HepG2 (cell line): ENCODE measurements around the gene DCDC1. TPM values are rescaled to one million over a fixed set of nuclear protein-coding genes. Genes with fewer than 3 reads are reported as not detected.

Experiments
- ATAC-seq: fragments of 200-7000 bp; cut with Tn5 transposase; 3 replicates; pipeline ENCODE4 v1.9.1; 2020; ENCODE audit warnings: mild to moderate bottlenecking, moderate library complexity
- BruUV-seq: library from RNA; stranded (reverse); fragments of 400-500 nt; replicated peaks from 2 replicates; lab custom pipeline; 2021; lab: Mats Ljungman, UMichigan
- CTCF ChIA-PET: fragments of 300-600 bp; formaldehyde crosslinking; extraction: SDS; loops from one replicate; lab custom pipeline; 2021; ENCODE audit warnings: low total read pairs, inconsistent platforms, low intra/inter-chr PET ratio; lab: Yijun Ruan, JAX
- POLR2A ChIA-PET: fragments of 350-600 bp; sonication (Branson Sonifier 250); formaldehyde crosslinking; loops from one replicate; lab custom pipeline; 2020; ENCODE audit warnings: antibody characterized with exemption, inconsistent platforms; lab: Yijun Ruan, JAX
- DNase-seq: peaks from one replicate; pipeline ENCODE4 v3.0.0-alpha.2; 2015; ENCODE audit warnings: low spot score
- FAIRE-seq: peaks from 3 replicates; lab custom pipeline; 2011; peaks lifted over from hg19 to GRCh38; lab: Jason Lieb, UNC
- H2AFZ ChIP-seq: one replicate; pipeline ENCODE4 v1.6.1; 2011; ENCODE audit warnings: low read length, inconsistent platforms
- H3K27ac ChIP-seq: fragments of 300-600 bp; 3 replicates; pipeline ENCODE4 v1.8.0; 2011; ENCODE audit warnings: mixed run types, mild to moderate bottlenecking, mixed read lengths, low read length, inconsistent platforms; ENCODE audit not compliant: insufficient read depth; ENCODE audit errors: extremely low read length
- H3K27me3 ChIP-seq, 2 experiments: fragments of 200-600 bp in 1 of 2; 2 replicates in 1 of 2; 3 replicates in 1 of 2; pipeline versions ENCODE4 v1.6.0 to v1.8.0; 2011; ENCODE audit warnings: low read length in 2 of 2, mild to moderate bottlenecking in 2 of 2, moderate library complexity in 2 of 2, inconsistent platforms in 1 of 2; ENCODE audit not compliant: insufficient read depth in 2 of 2, control insufficient read depth in 1 of 2
- H3K36me3 ChIP-seq, 2 experiments: fragments of 200-600 bp in 1 of 2; replicated peaks in 1 of 2; 2 replicates in 1 of 2; 3 replicates in 1 of 2; pipeline versions ENCODE4 v1.5.1 to v1.8.0; 2011; ENCODE audit warnings: low read length in 2 of 2, inconsistent platforms in 1 of 2; ENCODE audit not compliant: insufficient read depth in 2 of 2, control insufficient read depth in 1 of 2
- H3K4me1 ChIP-seq: 2 replicates; pipeline ENCODE4 v1.5.1; 2012; ENCODE audit warnings: low read length, inconsistent platforms; ENCODE audit not compliant: insufficient read depth
- H3K4me2 ChIP-seq: 2 replicates; pipeline ENCODE4 v1.6.0; 2011; ENCODE audit warnings: low read depth, low read length, inconsistent platforms
- H3K4me3 ChIP-seq, 3 experiments: fragments of 200-600 bp in 1 of 3; sonication (generic), shearing (Covaris generic) in 1 of 3; replicated peaks in 1 of 3; 2 replicates each; pipeline ENCODE4 v1.5.1; 2011 to 2016; ENCODE audit warnings: low read length in 3 of 3, inconsistent platforms in 2 of 3, low read depth in 2 of 3, mild to moderate bottlenecking in 2 of 3, control low read depth in 1 of 3, mixed read lengths in 1 of 3; ENCODE audit not compliant: insufficient read depth in 1 of 3
- H3K79me2 ChIP-seq: one replicate; pipeline ENCODE4 v1.6.1; 2011; ENCODE audit warnings: low read length, inconsistent platforms; ENCODE audit not compliant: insufficient read depth
- H3K9ac ChIP-seq: 2 replicates; pipeline ENCODE4 v1.6.0; 2011; ENCODE audit warnings: mild to moderate bottlenecking, low read depth, low read length, inconsistent platforms; ENCODE audit not compliant: insufficient read depth
- H3K9me3 ChIP-seq: 2 replicates; pipeline ENCODE4 v1.5.1; 2012; ENCODE audit warnings: mild to moderate bottlenecking, low read length
- H4K20me1 ChIP-seq: 2 replicates; pipeline ENCODE4 v1.6.0; 2011; ENCODE audit warnings: inconsistent platforms, mild to moderate bottlenecking, low read length, moderate library complexity; ENCODE audit not compliant: insufficient read depth
- CBX2 ChIP-seq, 2 experiments: fragments of 200-600 bp in 1 of 2; sonication (generic); formaldehyde crosslinking in 1 of 2; IDR thresholded peaks; 2 replicates each; pipeline versions ENCODE4 v1.7.0 to v1.8.1; 2018 to 2022; ENCODE audit warnings: low read depth in 2 of 2, low read length in 1 of 2, mild to moderate bottlenecking in 1 of 2, missing genetic modification reagents in 1 of 2
- PLRG1 ChIP-seq: fragments of 450-650 bp; conservative IDR thresholded peaks from 2 replicates; pipeline ENCODE4 v1.6.1; 2016
- WGBS: methylation state at CpG from one replicate; pipeline ENCODE4 v1.1.6; 2017; ENCODE audit warnings: low lambda C conversion rate; 5-methylcytosine and 5-hydroxymethylcytosine counted together
- in situ Hi-C: cut with HindIII; loops from 2 replicates; pipeline ENCODE4 v1.10.0; 2017; ENCODE audit warnings: low pct_unique_long_range_greater_than_20kb; ENCODE audit not compliant: extremely low pct_ligation_motif_present
- intact Hi-C: fragments of 100-400 bp; cut with micrococcal nuclease; formaldehyde crosslinking; loops from one replicate; pipeline ENCODE4 v1.10.0; 2022; ENCODE audit not compliant: unreplicated experiment
- polyA plus RNA-seq, 8 experiments: library from polyadenylated mRNA; depleted of rRNA in 3 of 8; stranded (reverse) in 7 of 8; unstranded in 1 of 8; fragments of >200 nt; fragmentation: Illumina TruSeq in 4 of 8; extraction: Trizol in 4 of 8; gene quantifications; 2 replicates each; pipeline versions ENCODE4 v1.2.1 to v1.2.3, GENCODE V29; 2011 to 2016; ENCODE audit warnings: low read depth in 4 of 8, missing spikeins in 1 of 8, mixed read lengths in 1 of 8; ENCODE audit not compliant: insufficient read depth in 1 of 8
- total RNA-seq, 5 experiments: library from RNA; depleted of rRNA; stranded (reverse); fragments of >200 nt; fragmentation: Illumina TruSeq; extraction: Trizol; gene quantifications; 2 replicates each; pipeline ENCODE4 v1.2.3, GENCODE V29; 2016; ENCODE audit warnings: low read depth in 1 of 5
- TF ChIP-seq, protein P1 (sequence below): sonication (generic); formaldehyde crosslinking; IDR thresholded peaks from 2 replicates; pipeline ENCODE4 v1.4.0; 2020; ENCODE audit warnings: mild to moderate bottlenecking, missing genetic modification reagents
- TF ChIP-seq, protein P2 (sequence below): sonication (generic); IDR thresholded peaks from 2 replicates; pipeline ENCODE4 v1.6.1; 2016; ENCODE audit warnings: low read depth, borderline replicate concordance

Gene DCDC1
- total and polyA plus RNA-seq, 2 of the 13 experiments (the other 11 are each of a cell fraction or from before 2014, with no cell fraction given): 0.12 to 0.27 TPM

DNA sequence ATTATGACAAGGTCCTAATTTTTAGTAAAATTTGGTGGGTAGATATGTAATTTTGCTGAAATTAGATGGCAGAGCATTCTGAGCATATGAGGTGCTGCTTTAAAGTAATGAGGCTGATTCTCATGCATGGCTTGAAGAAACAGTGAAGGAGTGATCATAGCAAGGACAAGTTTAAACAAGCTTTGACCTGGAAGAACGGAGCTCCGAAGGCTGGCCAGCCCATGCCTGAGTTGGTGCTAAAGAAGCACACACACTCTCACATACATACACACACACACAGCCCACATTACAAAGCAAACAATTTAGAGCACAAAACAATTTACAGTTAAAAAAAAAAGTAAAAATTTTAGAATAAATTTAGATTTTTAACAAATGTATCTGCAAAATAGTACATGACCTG, 150.7 kb downstream of the DCDC1 start (continued):
- TF ChIP-seq, protein P1, sequence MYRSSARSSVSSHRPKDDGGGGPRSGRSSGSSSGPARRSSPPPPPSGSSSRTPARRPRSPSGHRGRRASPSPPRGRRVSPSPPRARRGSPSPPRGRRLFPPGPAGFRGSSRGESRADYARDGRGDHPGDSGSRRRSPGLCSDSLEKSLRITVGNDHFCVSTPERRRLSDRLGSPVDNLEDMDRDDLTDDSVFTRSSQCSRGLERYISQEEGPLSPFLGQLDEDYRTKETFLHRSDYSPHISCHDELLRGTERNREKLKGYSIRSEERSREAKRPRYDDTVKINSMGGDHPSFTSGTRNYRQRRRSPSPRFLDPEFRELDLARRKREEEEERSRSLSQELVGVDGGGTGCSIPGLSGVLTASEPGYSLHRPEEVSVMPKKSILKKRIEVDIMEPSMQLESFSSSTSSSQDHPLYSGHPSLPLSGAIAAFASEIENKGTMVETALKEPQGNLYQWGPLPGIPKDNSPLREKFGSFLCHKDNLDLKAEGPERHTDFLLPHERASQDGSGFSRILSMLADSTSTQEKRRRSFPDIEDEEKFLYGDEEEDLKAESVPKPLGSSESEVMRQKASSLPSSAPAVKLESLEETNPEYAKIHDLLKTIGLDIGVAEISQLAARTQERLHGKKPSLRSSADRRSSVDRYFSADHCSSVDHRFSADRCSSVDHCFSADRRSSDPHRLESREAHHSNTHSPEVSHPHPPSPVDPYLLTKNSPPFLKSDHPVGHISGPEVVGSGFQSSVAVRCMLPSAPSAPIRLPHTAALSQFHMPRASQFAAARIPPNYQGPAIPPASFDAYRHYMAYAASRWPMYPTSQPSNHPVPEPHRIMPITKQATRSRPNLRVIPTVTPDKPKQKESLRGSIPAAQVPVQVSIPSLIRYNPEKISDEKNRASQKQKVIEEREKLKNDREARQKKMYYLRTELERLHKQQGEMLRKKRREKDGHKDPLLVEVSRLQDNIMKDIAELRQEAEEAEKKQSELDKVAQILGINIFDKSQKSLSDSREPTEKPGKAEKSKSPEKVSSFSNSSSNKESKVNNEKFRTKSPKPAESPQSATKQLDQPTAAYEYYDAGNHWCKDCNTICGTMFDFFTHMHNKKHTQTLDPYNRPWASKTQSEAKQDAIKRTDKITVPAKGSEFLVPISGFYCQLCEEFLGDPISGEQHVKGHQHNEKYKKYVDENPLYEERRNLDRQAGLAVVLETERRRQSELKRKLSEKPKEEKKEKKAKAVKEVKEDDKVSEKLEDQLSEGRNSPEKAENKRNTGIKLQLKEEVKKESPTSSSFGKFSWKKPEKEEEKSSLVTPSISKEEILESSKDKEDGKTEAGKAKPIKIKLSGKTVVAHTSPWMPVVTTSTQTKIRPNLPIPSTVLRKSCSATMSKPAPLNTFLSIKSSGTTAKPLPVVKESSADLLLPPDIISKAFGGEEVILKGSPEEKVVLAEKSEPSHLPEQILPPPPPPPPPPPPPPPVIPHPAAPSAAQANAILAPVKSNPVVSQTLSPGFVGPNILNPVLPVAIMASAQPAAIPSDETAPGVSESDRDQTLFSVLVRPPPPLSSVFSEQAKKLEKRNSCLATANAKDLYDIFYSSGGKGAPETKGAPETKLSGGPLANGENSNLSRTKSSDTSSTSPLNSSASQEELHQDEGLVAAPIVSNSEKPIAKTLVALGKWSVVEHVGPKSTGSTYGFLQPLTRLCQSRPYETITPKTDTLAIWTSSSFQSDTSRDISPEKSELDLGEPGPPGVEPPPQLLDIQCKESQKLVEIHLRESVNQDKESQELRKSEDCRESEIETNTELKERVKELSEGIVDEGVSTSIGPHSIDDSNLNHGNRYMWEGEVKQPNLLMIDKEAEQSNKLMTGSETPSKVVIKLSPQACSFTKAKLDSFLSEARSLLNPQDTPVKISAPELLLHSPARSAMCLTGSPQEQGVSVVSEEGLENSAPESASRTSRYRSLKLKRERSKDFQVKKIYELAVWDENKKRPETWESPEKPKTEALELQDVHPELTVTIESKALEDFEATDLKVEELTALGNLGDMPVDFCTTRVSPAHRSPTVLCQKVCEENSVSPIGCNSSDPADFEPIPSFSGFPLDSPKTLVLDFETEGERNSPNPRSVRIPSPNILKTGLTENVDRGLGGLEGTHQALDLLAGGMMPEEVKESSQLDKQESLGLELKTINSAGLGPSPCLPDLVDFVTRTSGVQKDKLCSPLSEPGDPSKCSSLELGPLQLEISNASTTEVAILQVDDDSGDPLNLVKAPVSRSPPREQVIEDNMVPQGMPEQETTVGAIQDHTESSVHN (CRISPR knock-in tag): no peak
- no peak for TF ChIP-seq PLRG1

DNA sequence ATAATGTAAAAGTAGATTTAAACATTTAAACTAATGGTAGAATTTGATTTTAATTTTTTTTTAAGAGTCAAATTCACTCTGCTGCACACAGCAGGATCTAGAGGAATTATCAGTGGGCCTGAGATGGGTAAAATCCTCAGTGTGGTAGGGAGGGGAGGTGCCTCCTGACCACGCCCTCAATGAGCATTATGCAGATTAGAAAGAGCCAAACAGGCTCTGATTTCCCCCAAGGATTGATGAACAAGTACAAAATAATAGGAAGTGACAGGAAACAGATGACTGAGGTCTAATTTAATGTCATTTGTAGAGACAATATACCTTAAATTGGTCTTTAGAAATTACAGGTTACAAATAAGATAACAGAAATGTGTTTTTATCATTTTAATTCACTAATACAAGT, 155.2 kb downstream of the DCDC1 start:
- Histone ChIP-seq H3K36me3 (no peaks in the 10 kb centered on the region), H3K9ac (no peak overlapping the region), H4K20me1 (no peaks in the 10 kb centered on the region), H2AFZ (no peak overlapping the region), H3K27me3 (no peaks in the 10 kb centered on the region), H3K4me3 (no peak overlapping the region), H3K9me3 (no peaks in the 10 kb centered on the region), H3K4me2 (no peak overlapping the region), H3K27ac (no peak overlapping the region), H3K4me1 (no peaks in the 10 kb centered on the region), H3K79me2 (no peaks in the 10 kb centered on the region)
- TF ChIP-seq, protein P2, sequence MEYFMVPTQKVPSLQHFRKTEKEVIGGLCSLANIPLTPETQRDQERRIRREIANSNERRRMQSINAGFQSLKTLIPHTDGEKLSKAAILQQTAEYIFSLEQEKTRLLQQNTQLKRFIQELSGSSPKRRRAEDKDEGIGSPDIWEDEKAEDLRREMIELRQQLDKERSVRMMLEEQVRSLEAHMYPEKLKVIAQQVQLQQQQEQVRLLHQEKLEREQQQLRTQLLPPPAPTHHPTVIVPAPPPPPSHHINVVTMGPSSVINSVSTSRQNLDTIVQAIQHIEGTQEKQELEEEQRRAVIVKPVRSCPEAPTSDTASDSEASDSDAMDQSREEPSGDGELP: no peak
- TF ChIP-seq CBX2 (IDR thresholded peaks at IDR 0.05; ENCODE audit: low read depth, low read length): no peak
- TF ChIP-seq CBX2 (CRISPR knock-in tag; IDR thresholded peaks at IDR 0.05; ENCODE audit: low read depth): no peak
- in situ Hi-C loops (no loop called here), intact Hi-C loops (no loop called here)
- WGBS: 0% methylated on average over 1 of the region's 1 CpG
- POLR2A ChIA-PET: no interaction called here
- no peak for FAIRE-seq
- no TSS peak for BruUV-seq
- DNase-seq: no peak
- CTCF ChIA-PET: no interaction called here
- ATAC-seq: no peak
